Measurements from ENCODE around the gene BICRA. TPM values are rescaled to one million over a fixed set of nuclear protein-coding genes. Genes with fewer than 3 reads are reported as not detected.

The BICRA gene
- total RNA-seq, 1 donor, result 3.0 TPM

GRCh38 chr19:47680858-47681332, 72.0 kb downstream of the BICRA start:
- TF ChIP-seq CTCF (IDR thresholded peaks at IDR 0.05; ENCODE audit: insufficient read depth, low read depth, low read length), result no peak
- no peak for DNase-seq (ENCODE audit: low read depth)
- no peak overlapping the region for H3K4me3 ChIP-seq (ENCODE audit: low read depth, low read length)

GRCh38 chr19:47681388-47681787, 72.5 kb downstream of the BICRA start:
- DNase-seq (ENCODE audit: low read depth), result no peak
- no peak overlapping the region for H3K4me3 ChIP-seq (ENCODE audit: low read depth, low read length)
- TF ChIP-seq CTCF (IDR thresholded peaks at IDR 0.05; ENCODE audit: insufficient read depth, low read depth, low read length), result no peak

GRCh38 chr19:47681936-47682335, 73.0 kb downstream of the BICRA start:
- no peak for DNase-seq (ENCODE audit: low read depth)
- no peak overlapping the region for H3K4me3 ChIP-seq (ENCODE audit: low read depth, low read length)
- TF ChIP-seq CTCF (IDR thresholded peaks at IDR 0.05; ENCODE audit: insufficient read depth, low read depth, low read length), result no peak

GRCh38 chr19:47682939-47683338, 74.0 kb downstream of the BICRA start:
- no peak for TF ChIP-seq CTCF (IDR thresholded peaks at IDR 0.05; ENCODE audit: insufficient read depth, low read depth, low read length)
- no peak for DNase-seq (ENCODE audit: low read depth)

GRCh38 chr19:47686679-47687450, 77.9 kb downstream of the BICRA start:
- H3K4me3 ChIP-seq (ENCODE audit: low read depth, low read length), result no peak overlapping the region
- DNase-seq (ENCODE audit: low read depth), result no peak
- no peak for TF ChIP-seq CTCF (IDR thresholded peaks at IDR 0.05; ENCODE audit: insufficient read depth, low read depth, low read length)

More at GRCh38 chr19:47682939-47683338, 74.0 kb downstream of the BICRA start:
- H3K4me3 ChIP-seq (ENCODE audit: low read depth, low read length), result no peak overlapping the region

- H3K4me3 ChIP-seq (ENCODE audit: low read depth, low read length), result no peak overlapping the region
- TF ChIP-seq CTCF (IDR thresholded peaks at IDR 0.05; ENCODE audit: insufficient read depth, low read depth, low read length), result no peak
- DNase-seq (ENCODE audit: low read depth), result no peak
These were observed 79.0 kb downstream of the BICRA start for GRCh38 chr19:47687906-47688305.

All from fibroblast of villous mesenchyme (primary cell).